ENCODE results near the gene CACNA1H.
"Not testable (repeated sequence)": the region's sequence is repeated elsewhere in the genome, so short reads cannot be mapped to it uniquely, and the experiment has no call there.

The CACNA1H gene

GRCh38 chr16:1173788-1174451, 21.0 kb downstream of the CACNA1H start:
- no peak for DNase-seq (ENCODE audit: low read depth in 2 of 3, low spot score in 1 of 3)

GRCh38 chr16:1174477-1175357, 21.8 kb downstream of the CACNA1H start:
- no peak for DNase-seq (ENCODE audit: low read depth in 2 of 3, low spot score in 1 of 3)

- DNase-seq (ENCODE audit: low read depth in 2 of 3, low spot score in 1 of 3): no peak
Measured at GRCh38 chr16:1175566-1176279, 22.8 kb downstream of the CACNA1H start.

GRCh38 chr16:1176280-1176897, 23.5 kb downstream of the CACNA1H start:
- no peak for DNase-seq (ENCODE audit: low read depth in 2 of 3, low spot score in 1 of 3)

GRCh38 chr16:1177053-1177452, 24.1 kb downstream of the CACNA1H start:
- DNase-seq (ENCODE audit: low read depth in 2 of 3, low spot score in 1 of 3): no peak

- no peak for DNase-seq (ENCODE audit: low read depth in 2 of 3, low spot score in 1 of 3)
Measured at GRCh38 chr16:1177750-1178149, 24.8 kb downstream of the CACNA1H start.

- no peak for DNase-seq (ENCODE audit: low read depth in 2 of 3, low spot score in 1 of 3)
Measured at GRCh38 chr16:1178295-1178910, 25.5 kb downstream of the CACNA1H start.

- DNase-seq (ENCODE audit: low read depth in 2 of 3, low spot score in 1 of 3): no peak
Measured at GRCh38 chr16:1180549-1181403, 27.9 kb downstream of the CACNA1H start.

- no peak for DNase-seq (ENCODE audit: low read depth in 2 of 3, low spot score in 1 of 3)
Measured at GRCh38 chr16:1181404-1182315, 28.8 kb downstream of the CACNA1H start.

GRCh38 chr16:1182316-1182671, 29.4 kb downstream of the CACNA1H start:
- no peak for DNase-seq (ENCODE audit: low read depth in 2 of 3, low spot score in 1 of 3)

GRCh38 chr16:1182950-1183907, 30.3 kb downstream of the CACNA1H start:
- DNase-seq (ENCODE audit: low read depth in 2 of 3, low spot score in 1 of 3): no peak

GRCh38 chr16:1184156-1184868, 31.4 kb downstream of the CACNA1H start:
- no peak for DNase-seq (ENCODE audit: low read depth in 2 of 3, low spot score in 1 of 3)

GRCh38 chr16:1184980-1185379, 32.1 kb downstream of the CACNA1H start:
- no peak for DNase-seq (ENCODE audit: low read depth in 2 of 3, low spot score in 1 of 3)

- not testable (repeated sequence) for DNase-seq (ENCODE audit: low read depth in 2 of 3, low spot score in 1 of 3)
Measured at GRCh38 chr16:1185460-1186207, 32.7 kb downstream of the CACNA1H start.

GRCh38 chr16:1188432-1189189, 35.7 kb downstream of the CACNA1H start:
- DNase-seq (ENCODE audit: low read depth in 2 of 3, low spot score in 1 of 3): peak in 2 of 3 donors; percentile 15 to 23

GRCh38 chr16:1189455-1189854, 36.5 kb downstream of the CACNA1H start:
- DNase-seq (ENCODE audit: low read depth in 2 of 3, low spot score in 1 of 3): no peak
